Glutamatergic neuron (in vitro differentiated cells): ENCODE results near the gene MARCHF9. TPM values are rescaled to one million over a fixed set of nuclear protein-coding genes. Genes with fewer than 3 reads are reported as not detected.

ENCODE experiments used
- DNase-seq: peaks from one replicate; pipeline ENCODE4 v3.0.0; 2022
- H3K27ac Mint-ChIP-seq: one replicate; pipeline ENCODE4 v1.8.0; 2020; ENCODE audit warnings: mild to moderate bottlenecking, mixed read lengths, inconsistent platforms; ENCODE audit not compliant: unreplicated experiment
- H3K27me3 Mint-ChIP-seq: one replicate; pipeline ENCODE4 v1.8.0; 2020; ENCODE audit warnings: mild to moderate bottlenecking, moderate library complexity, mixed read lengths, inconsistent platforms; ENCODE audit not compliant: unreplicated experiment
- H3K36me3 Mint-ChIP-seq: one replicate; pipeline ENCODE4 v1.8.0; 2020; ENCODE audit warnings: mild to moderate bottlenecking, mixed read lengths, inconsistent platforms; ENCODE audit not compliant: unreplicated experiment
- H3K4me1 Mint-ChIP-seq: one replicate; pipeline ENCODE4 v1.8.0; 2020; ENCODE audit warnings: mild to moderate bottlenecking, low read depth, mixed read lengths, inconsistent platforms; ENCODE audit not compliant: unreplicated experiment
- H3K4me3 Mint-ChIP-seq: one replicate; pipeline ENCODE4 v1.8.0; 2020; ENCODE audit warnings: mild to moderate bottlenecking, mixed read lengths, inconsistent platforms; ENCODE audit not compliant: unreplicated experiment
- H3K9me3 Mint-ChIP-seq: one replicate; pipeline ENCODE4 v1.8.0; 2020; ENCODE audit warnings: mild to moderate bottlenecking, moderate library complexity, mixed read lengths, inconsistent platforms; ENCODE audit not compliant: unreplicated experiment
- total RNA-seq: library from RNA; stranded (reverse); fragmentation: NEBNext Ultra II Directional; extraction: Animal tissue kit (Norgen Biotek cat#: 25700); gene quantifications from one replicate; pipeline ENCODE4 v1.2.1, GENCODE V29; 2021; ENCODE audit not compliant: unreplicated experiment
- TF ChIP-seq, protein P1 (sequence below): fragments of 200-600 bp; sonication (generic); IDR thresholded peaks from one replicate; pipeline ENCODE4 v1.5.0; 2021; ENCODE audit not compliant: partially characterized antibody, unreplicated experiment

The MARCHF9 gene
- total RNA-seq, 1 donor from 2014 or later = 26.7 TPM

GRCh38 chr12:57723630-57723962, 31.3 kb upstream of the MARCHF9 start:
- H3K27me3 Mint-ChIP-seq = peaks cover 16% of the 10 kb centered on the region
- peaks cover 19% of the 10 kb centered on the region for H3K9me3 Mint-ChIP-seq
- no peak for DNase-seq
- H3K4me3 Mint-ChIP-seq = no peak overlapping the region
- H3K4me1 Mint-ChIP-seq = peaks cover 12% of the 10 kb centered on the region
- TF ChIP-seq, protein P1, sequence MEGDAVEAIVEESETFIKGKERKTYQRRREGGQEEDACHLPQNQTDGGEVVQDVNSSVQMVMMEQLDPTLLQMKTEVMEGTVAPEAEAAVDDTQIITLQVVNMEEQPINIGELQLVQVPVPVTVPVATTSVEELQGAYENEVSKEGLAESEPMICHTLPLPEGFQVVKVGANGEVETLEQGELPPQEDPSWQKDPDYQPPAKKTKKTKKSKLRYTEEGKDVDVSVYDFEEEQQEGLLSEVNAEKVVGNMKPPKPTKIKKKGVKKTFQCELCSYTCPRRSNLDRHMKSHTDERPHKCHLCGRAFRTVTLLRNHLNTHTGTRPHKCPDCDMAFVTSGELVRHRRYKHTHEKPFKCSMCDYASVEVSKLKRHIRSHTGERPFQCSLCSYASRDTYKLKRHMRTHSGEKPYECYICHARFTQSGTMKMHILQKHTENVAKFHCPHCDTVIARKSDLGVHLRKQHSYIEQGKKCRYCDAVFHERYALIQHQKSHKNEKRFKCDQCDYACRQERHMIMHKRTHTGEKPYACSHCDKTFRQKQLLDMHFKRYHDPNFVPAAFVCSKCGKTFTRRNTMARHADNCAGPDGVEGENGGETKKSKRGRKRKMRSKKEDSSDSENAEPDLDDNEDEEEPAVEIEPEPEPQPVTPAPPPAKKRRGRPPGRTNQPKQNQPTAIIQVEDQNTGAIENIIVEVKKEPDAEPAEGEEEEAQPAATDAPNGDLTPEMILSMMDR = no peak
- H3K27ac Mint-ChIP-seq = no peak overlapping the region
- H3K36me3 Mint-ChIP-seq = peaks cover 19% of the 10 kb centered on the region

DNA sequence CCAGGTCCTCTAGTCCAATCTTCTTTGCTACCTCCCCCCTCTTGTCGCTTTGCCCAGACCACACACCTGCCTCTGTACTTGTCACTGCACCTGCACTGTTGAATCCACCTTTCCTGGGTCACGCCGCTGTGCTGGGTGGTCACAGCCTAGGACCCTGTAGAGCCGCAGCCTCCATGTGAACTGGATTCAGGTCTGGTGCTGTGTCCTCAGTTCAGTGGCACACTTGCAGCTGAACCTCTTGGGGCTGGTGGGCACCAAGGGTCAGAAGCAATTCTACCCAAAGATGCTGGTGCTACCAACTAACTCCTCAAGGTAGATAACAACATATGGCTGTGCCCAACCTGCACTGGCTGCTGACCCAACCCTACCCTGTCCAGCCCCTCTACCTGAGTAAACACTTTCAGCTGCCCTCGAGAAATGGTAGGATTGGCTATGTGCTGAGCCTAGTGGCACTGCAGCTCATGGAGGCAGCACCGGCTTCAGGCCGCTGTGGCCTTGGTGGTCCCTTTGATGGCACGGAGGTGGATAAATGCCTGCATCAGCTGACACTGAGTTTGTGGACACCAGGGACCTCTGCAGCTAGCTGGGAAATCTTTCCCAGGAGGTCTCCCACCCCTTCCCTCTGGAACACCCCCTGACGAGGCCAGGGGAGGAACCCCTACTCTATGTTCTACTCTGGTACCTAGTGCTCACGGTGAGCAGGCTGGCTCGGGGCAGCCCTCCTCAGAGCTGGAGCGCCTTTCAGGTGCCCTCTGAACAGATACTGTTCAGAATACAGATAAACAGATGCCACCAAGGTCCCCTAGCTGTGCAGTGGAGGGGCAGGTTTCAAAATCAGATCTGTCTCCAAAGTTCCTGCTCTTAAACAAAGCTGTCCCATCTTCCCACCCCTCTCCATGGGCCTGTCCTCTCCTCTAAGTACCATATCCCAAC, 30.6 kb upstream of the MARCHF9 start:
- Mint-ChIP-seq H3K9me3 (peaks cover 19% of the 10 kb centered on the region), H3K4me3 (no peak overlapping the region), H3K4me1 (peaks cover 12% of the 10 kb centered on the region), H3K36me3 (peaks cover 17% of the 10 kb centered on the region), H3K27ac (no peak overlapping the region), H3K27me3 (peaks cover 19% of the 10 kb centered on the region)
- TF ChIP-seq, protein P1 = no peak
- no peak for DNase-seq

DNA sequence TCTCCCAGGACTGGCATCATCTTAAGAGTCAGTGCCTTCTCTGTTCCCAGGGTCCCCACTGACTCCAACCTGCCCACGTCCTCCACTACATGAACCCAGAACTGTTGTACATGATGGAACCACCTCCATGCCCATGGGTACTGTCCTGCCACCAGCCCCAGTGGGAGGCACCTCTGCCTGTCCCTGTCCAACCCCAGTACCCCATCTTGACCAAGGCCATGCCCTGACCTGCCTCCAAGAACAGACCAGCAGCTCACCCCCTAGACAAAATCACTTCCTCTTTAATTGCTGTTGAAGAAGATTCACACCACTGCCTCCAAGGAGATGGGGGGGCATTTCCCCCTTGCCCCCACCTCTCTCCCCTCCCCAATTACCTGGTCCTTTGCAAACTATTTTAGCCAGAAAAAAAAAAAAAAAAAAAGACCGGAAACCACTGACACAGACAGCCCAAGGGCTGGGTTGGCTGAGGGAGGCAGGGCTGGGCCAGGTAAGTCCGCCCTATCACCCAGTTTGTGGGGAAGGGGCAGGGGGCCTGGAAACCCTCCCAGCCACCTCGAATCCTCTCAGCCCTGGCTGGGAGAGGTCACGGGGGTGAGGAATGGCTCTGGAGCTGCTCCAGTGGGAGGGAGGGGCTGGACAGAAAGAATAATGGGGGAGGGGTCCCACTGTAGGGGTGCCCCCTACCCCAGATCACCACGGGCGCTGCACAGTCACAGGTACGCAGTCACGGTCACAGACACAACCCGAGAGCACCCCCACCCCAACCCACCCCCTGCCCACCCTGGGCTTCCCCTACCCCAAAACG, 29.8 kb upstream of the MARCHF9 start:
- Mint-ChIP-seq H3K4me1 (peaks cover 12% of the 10 kb centered on the region), H3K27ac (no peak overlapping the region), H3K27me3 (peaks cover 24% of the 10 kb centered on the region), H3K9me3 (peaks cover 16% of the 10 kb centered on the region), H3K36me3 (peaks cover 14% of the 10 kb centered on the region), H3K4me3 (peak overlapping the region; percentile 38)
- TF ChIP-seq, protein P1 = no peak
- DNase-seq = no peak

DNA sequence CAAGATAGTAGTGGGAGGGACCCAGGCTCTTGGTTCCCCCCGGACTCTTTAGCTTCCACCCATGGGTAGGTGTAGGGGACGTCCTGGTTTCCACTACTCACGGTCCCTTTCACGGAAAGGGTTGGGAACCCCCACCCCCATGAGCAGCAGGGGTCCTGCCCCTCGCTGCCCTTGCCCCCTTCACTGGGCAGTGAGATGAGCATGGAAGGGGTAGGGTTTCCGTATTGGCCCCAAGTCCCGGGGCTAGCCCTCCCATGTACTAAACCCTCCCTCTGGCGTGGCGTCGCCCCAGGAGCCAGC, 29.1 kb upstream of the MARCHF9 start:
- H3K9me3 Mint-ChIP-seq = peaks cover 16% of the 10 kb centered on the region
- H3K27ac Mint-ChIP-seq = no peak overlapping the region
- H3K27me3 Mint-ChIP-seq = peaks cover 27% of the 10 kb centered on the region
- H3K4me3 Mint-ChIP-seq = no peak overlapping the region
- TF ChIP-seq, protein P1 = no peak
- H3K36me3 Mint-ChIP-seq = peaks cover 14% of the 10 kb centered on the region
- H3K4me1 Mint-ChIP-seq = peaks cover 12% of the 10 kb centered on the region
- no peak for DNase-seq
